Astrocyte (in vitro differentiated cells and primary cell): ENCODE results near the gene DNAAF3. TPM values are rescaled to one million over a fixed set of nuclear protein-coding genes. Genes with fewer than 3 reads are reported as not detected.

Experiments
- DNase-seq: peaks from one replicate; pipeline ENCODE4 v3.0.0-alpha.2; 2010; ENCODE audit warnings: low read depth
- FAIRE-seq: peaks from 2 replicates; lab custom pipeline; 2011; peaks lifted over from hg19 to GRCh38; lab: Jason Lieb, UNC
- H2AFZ ChIP-seq: 2 replicates; pipeline ENCODE4 v1.6.0; 2012; ENCODE audit warnings: low read depth, low read length, inconsistent platforms
- H3K27ac ChIP-seq: 2 replicates; pipeline ENCODE4 v1.5.1; 2011; ENCODE audit warnings: low read depth, low read length, inconsistent platforms
- H3K27me3 ChIP-seq: 2 replicates; pipeline ENCODE4 v1.6.0; 2011; ENCODE audit warnings: low read length, inconsistent platforms; ENCODE audit not compliant: insufficient read depth
- H3K36me3 ChIP-seq: 2 replicates; pipeline ENCODE4 v1.5.1; 2011; ENCODE audit warnings: low read length, inconsistent platforms; ENCODE audit not compliant: insufficient read depth
- H3K4me1 ChIP-seq: 2 replicates; pipeline ENCODE4 v1.5.1; 2011; ENCODE audit warnings: low read length, inconsistent platforms; ENCODE audit not compliant: insufficient read depth
- H3K4me2 ChIP-seq: 2 replicates; pipeline ENCODE4 v1.6.0; 2012; ENCODE audit warnings: low read length, inconsistent platforms
- H3K4me3 ChIP-seq: 2 replicates; pipeline ENCODE4 v1.5.1; 2011; ENCODE audit warnings: low read depth, mild to moderate bottlenecking, low read length, inconsistent platforms; ENCODE audit not compliant: insufficient read depth
- H3K79me2 ChIP-seq: 2 replicates; pipeline ENCODE4 v1.6.0; 2012; ENCODE audit warnings: mild to moderate bottlenecking, low read length, inconsistent platforms; ENCODE audit not compliant: insufficient read depth
- H3K9ac ChIP-seq: 2 replicates; pipeline ENCODE4 v1.6.0; 2012; ENCODE audit warnings: mild to moderate bottlenecking, low read length, inconsistent platforms
- H3K9me3 ChIP-seq: 2 replicates; pipeline ENCODE4 v1.5.1; 2012; ENCODE audit warnings: low read depth, mild to moderate bottlenecking, low read length, inconsistent platforms; ENCODE audit not compliant: insufficient read depth
- H4K20me1 ChIP-seq: 2 replicates; pipeline ENCODE4 v1.6.0; 2012; ENCODE audit warnings: low read length, inconsistent platforms; ENCODE audit not compliant: insufficient read depth
- H3K27ac Mint-ChIP-seq: one replicate; pipeline ENCODE4 v1.8.0; 2021; ENCODE audit warnings: mild to moderate bottlenecking, mixed read lengths; ENCODE audit not compliant: unreplicated experiment
- H3K27me3 Mint-ChIP-seq: one replicate; pipeline ENCODE4 v1.8.0; 2021; ENCODE audit warnings: low read depth, mixed read lengths; ENCODE audit not compliant: unreplicated experiment
- H3K36me3 Mint-ChIP-seq: one replicate; pipeline ENCODE4 v1.8.0; 2021; ENCODE audit warnings: low read depth, mixed read lengths; ENCODE audit not compliant: unreplicated experiment
- H3K4me1 Mint-ChIP-seq: one replicate; pipeline ENCODE4 v1.8.0; 2021; ENCODE audit warnings: low read depth, mixed read lengths; ENCODE audit not compliant: unreplicated experiment
- H3K4me3 Mint-ChIP-seq: one replicate; pipeline ENCODE4 v1.8.0; 2021; ENCODE audit warnings: mild to moderate bottlenecking, moderate library complexity, mixed read lengths; ENCODE audit not compliant: unreplicated experiment
- H3K9me3 Mint-ChIP-seq: one replicate; pipeline ENCODE4 v1.8.0; 2021; ENCODE audit warnings: mild to moderate bottlenecking, mixed read lengths; ENCODE audit not compliant: unreplicated experiment
- EZH2 ChIP-seq: IDR thresholded peaks from 2 replicates; pipeline ENCODE4 v1.6.1; 2012; ENCODE audit warnings: mild to moderate bottlenecking, low read length, inconsistent platforms; ENCODE audit not compliant: insufficient read depth
- total RNA-seq: library from RNA; stranded (reverse); gene quantifications from 2 replicates; pipeline ENCODE4 v1.2.1, GENCODE V29; 2021
- TF ChIP-seq, protein P1 (sequence below): IDR thresholded peaks from 2 replicates; pipeline ENCODE4 v1.5.1; 2011; ENCODE audit warnings: low read depth, mild to moderate bottlenecking, inconsistent platforms, low read length, moderate library complexity; ENCODE audit not compliant: insufficient read depth

The DNAAF3 gene
- total RNA-seq, 1 donor from 2014 or later: 1.3 TPM

DNA sequence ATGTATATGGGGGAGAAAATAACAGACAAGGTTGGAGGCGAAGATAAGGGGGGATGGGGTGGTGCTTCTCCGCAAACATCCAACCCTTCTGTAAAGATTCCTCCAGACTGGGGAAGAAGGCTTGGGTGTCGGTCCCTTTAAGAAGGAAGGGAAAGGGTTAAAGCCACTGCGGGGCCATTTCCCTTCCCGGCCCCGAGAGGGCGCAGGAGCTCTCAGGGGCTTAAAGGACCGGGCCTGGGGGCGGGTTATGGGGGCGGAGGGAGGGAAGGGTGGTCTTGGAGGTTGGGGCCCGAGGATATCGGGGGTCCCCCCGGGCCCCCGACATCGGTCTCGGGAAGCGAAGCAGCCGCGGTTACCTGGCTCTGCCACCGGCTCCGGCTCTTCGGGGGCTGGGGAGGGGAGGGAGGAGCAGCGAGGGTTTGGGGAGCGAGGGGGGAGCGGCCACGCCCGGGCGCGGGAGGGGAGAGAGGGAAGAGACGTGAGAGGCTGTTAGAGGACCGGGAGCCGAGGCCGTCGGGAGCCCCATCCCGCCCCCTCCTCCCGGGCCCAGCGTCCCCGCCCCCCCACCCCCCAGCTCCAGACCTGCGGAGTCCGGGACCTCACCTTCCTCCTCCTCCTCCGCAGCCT lies 20.2 kb downstream of the DNAAF3 start:
- Mint-ChIP-seq H3K9me3 (peaks cover 2% of the 10 kb centered on the region), H3K36me3 (no peaks in the 10 kb centered on the region), H3K27ac (no peak overlapping the region), H3K4me1 (peaks cover 2% of the 10 kb centered on the region), H3K27me3 (peaks cover 42% of the 10 kb centered on the region), H3K4me3 (no peak overlapping the region)
- peaks cover 38% of the 10 kb centered on the region for H3K27me3 ChIP-seq
- no peak overlapping the region for H3K27ac ChIP-seq
- FAIRE-seq (no peak), DNase-seq (no peak)
- no peaks in the 10 kb centered on the region for H4K20me1 ChIP-seq
- H3K9me3 ChIP-seq: no peaks in the 10 kb centered on the region
- no peak for TF ChIP-seq EZH2
- TF ChIP-seq, protein P1, sequence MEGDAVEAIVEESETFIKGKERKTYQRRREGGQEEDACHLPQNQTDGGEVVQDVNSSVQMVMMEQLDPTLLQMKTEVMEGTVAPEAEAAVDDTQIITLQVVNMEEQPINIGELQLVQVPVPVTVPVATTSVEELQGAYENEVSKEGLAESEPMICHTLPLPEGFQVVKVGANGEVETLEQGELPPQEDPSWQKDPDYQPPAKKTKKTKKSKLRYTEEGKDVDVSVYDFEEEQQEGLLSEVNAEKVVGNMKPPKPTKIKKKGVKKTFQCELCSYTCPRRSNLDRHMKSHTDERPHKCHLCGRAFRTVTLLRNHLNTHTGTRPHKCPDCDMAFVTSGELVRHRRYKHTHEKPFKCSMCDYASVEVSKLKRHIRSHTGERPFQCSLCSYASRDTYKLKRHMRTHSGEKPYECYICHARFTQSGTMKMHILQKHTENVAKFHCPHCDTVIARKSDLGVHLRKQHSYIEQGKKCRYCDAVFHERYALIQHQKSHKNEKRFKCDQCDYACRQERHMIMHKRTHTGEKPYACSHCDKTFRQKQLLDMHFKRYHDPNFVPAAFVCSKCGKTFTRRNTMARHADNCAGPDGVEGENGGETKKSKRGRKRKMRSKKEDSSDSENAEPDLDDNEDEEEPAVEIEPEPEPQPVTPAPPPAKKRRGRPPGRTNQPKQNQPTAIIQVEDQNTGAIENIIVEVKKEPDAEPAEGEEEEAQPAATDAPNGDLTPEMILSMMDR: no peak
- no peak overlapping the region for H3K4me3 ChIP-seq
- no peaks in the 10 kb centered on the region for H3K79me2 ChIP-seq
- H3K4me1 ChIP-seq: peaks cover 2% of the 10 kb centered on the region
- no peak overlapping the region for H2AFZ ChIP-seq
- no peaks in the 10 kb centered on the region for H3K36me3 ChIP-seq
- no peak overlapping the region for H3K4me2 ChIP-seq
- H3K9ac ChIP-seq: no peak overlapping the region

DNA sequence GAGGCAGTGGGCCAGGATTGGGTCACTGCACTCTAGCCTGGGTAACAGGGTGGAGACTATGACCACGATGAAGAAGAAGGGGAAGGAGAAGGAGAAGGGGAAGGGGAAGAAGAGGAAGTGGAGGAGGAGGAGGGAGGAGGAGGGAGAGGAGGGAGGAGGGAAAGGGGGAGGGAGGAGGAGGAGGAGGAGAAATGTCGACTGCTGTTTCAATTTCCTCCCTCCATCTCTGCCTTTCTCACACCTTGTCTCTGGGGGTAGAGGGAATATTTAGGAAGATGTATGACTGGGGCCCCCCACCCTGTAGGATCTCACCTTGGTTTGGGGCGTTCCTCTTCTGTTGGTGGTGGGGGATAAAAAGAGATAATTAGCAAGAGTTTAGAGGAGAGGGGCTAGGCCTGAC lies 21.2 kb downstream of the DNAAF3 start:
- FAIRE-seq (no peak), DNase-seq (no peak)
- no peaks in the 10 kb centered on the region for H3K79me2 ChIP-seq
- H3K4me2 ChIP-seq: no peak overlapping the region
- H3K27me3 ChIP-seq: peaks cover 33% of the 10 kb centered on the region
- Mint-ChIP-seq H3K27ac (no peak overlapping the region), H3K36me3 (no peaks in the 10 kb centered on the region), H3K4me3 (no peak overlapping the region), H3K27me3 (peaks cover 40% of the 10 kb centered on the region), H3K4me1 (peaks cover 2% of the 10 kb centered on the region), H3K9me3 (peaks cover 1% of the 10 kb centered on the region)
- no peaks in the 10 kb centered on the region for H3K36me3 ChIP-seq
- no peaks in the 10 kb centered on the region for H4K20me1 ChIP-seq
- H3K27ac ChIP-seq: no peak overlapping the region
- H3K9ac ChIP-seq: no peak overlapping the region
- no peak overlapping the region for H2AFZ ChIP-seq
- no peak overlapping the region for H3K4me3 ChIP-seq
- TF ChIP-seq, protein P1: no peak
- TF ChIP-seq EZH2: no peak
- peaks cover 2% of the 10 kb centered on the region for H3K4me1 ChIP-seq
- H3K9me3 ChIP-seq: no peaks in the 10 kb centered on the region

DNA sequence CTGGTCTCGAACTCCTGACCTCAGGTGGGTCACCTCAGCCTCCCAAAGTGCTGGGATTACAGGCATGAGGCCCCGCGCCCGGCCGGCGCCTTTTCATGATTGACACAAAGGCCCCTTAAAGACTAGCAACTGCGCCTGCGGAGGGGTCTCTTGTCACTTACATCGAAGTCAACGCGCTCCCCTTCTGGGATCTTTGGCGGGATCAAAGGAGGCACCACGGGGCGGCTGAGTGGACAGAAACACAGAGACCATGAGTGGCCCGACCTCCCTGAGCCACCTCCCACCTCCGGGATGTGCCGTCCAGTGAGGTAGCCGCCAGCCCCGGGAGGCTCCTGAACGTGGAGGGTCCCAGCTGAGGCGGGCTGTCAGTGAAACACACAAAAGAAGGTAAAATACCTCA lies 24.7 kb downstream of the DNAAF3 start:
- Mint-ChIP-seq H3K4me3 (no peak overlapping the region), H3K27me3 (peaks cover 29% of the 10 kb centered on the region), H3K36me3 (no peaks in the 10 kb centered on the region), H3K4me1 (no peaks in the 10 kb centered on the region), H3K9me3 (no peaks in the 10 kb centered on the region), H3K27ac (no peak overlapping the region)
- no peak for DNase-seq
- Histone ChIP-seq H3K9ac (no peak overlapping the region), H3K27me3 (peaks cover 14% of the 10 kb centered on the region), H3K4me2 (peak overlapping the region; percentile 69), H3K79me2 (no peaks in the 10 kb centered on the region), H2AFZ (peak overlapping the region; percentile 56), H3K9me3 (no peaks in the 10 kb centered on the region), H3K4me1 (peaks cover under 1% of the 10 kb centered on the region), H3K4me3 (no peak overlapping the region), H3K36me3 (no peaks in the 10 kb centered on the region), H3K27ac (no peak overlapping the region), H4K20me1 (no peaks in the 10 kb centered on the region)
- TF ChIP-seq, protein P1: no peak
- no peak for TF ChIP-seq EZH2
- FAIRE-seq: no peak
